CD14-positive monocyte (primary cell): ENCODE measurements around the gene INHBA. TPM values are rescaled to one million over a fixed set of nuclear protein-coding genes. Genes with fewer than 3 reads are reported as not detected.

Experiments used
- DNase-seq, 3 donors: peaks; one replicate each; pipeline ENCODE4 v3.0.0-alpha.2; 2011 to 2022
- H2AFZ ChIP-seq: 2 replicates; pipeline ENCODE4 v1.6.0; 2012; ENCODE audit warnings: mild to moderate bottlenecking, low read depth, low read length, inconsistent platforms; ENCODE audit not compliant: insufficient read depth, poor library complexity, severe bottlenecking
- H3K27ac ChIP-seq, 2 donors: 1 replicate in 1 of 2; 2 replicates in 1 of 2; pipeline ENCODE4 v1.5.1; 2012 to 2013; ENCODE audit warnings: low read length in 2 of 2, control low read depth in 1 of 2, inconsistent platforms in 1 of 2, low read depth in 1 of 2, mild to moderate bottlenecking in 1 of 2
- H3K27me3 ChIP-seq, 2 donors: one replicate each; pipeline versions ENCODE4 v1.6.0 to v1.6.1; 2011 to 2013; ENCODE audit warnings: low read length in 2 of 2; ENCODE audit not compliant: control insufficient read depth in 2 of 2, insufficient read depth in 2 of 2
- H3K36me3 ChIP-seq, 2 donors: replicated peaks in 1 of 2; 1 replicate in 1 of 2; 2 replicates in 1 of 2; pipeline versions ENCODE4 v1.5.1 to v1.6.1; 2012 to 2013; ENCODE audit warnings: low read length in 2 of 2, control low read depth in 1 of 2, inconsistent platforms in 1 of 2, mild to moderate bottlenecking in 1 of 2; ENCODE audit not compliant: insufficient read depth in 2 of 2, control insufficient read depth in 1 of 2
- H3K4me1 ChIP-seq, 2 donors: 1 replicate in 1 of 2; 2 replicates in 1 of 2; pipeline versions ENCODE4 v1.5.1 to v1.6.1; 2012 to 2013; ENCODE audit warnings: low read length in 2 of 2, control low read depth in 1 of 2, inconsistent platforms in 1 of 2, mild to moderate bottlenecking in 1 of 2, moderate library complexity in 1 of 2; ENCODE audit not compliant: insufficient read depth in 2 of 2, control insufficient read depth in 1 of 2
- H3K4me2 ChIP-seq: replicated peaks from 2 replicates; pipeline ENCODE3; 2012; ENCODE audit warnings: low read length, moderate library complexity, mild to moderate bottlenecking; ENCODE audit not compliant: poor library complexity, severe bottlenecking; ENCODE audit errors: extremely low read depth
- H3K4me3 ChIP-seq, 3 experiments: fragments of 200-600 bp in 1 of 3; sonication (generic) in 1 of 3; replicated peaks in 1 of 3; 1 replicate in 2 of 3; 2 replicates in 1 of 3; pipeline ENCODE4 v1.5.1; 2011 to 2013; ENCODE audit warnings: low read length in 3 of 3, mild to moderate bottlenecking in 3 of 3, control low read depth in 2 of 3, low read depth in 2 of 3, inconsistent platforms in 1 of 3, moderate library complexity in 1 of 3
- H3K79me2 ChIP-seq: 2 replicates; pipeline ENCODE4 v1.6.0; 2012; ENCODE audit warnings: mild to moderate bottlenecking, control low read depth, inconsistent platforms, low read length, moderate library complexity; ENCODE audit not compliant: insufficient read depth
- H3K9ac ChIP-seq: 2 replicates; pipeline ENCODE4 v1.6.0; 2017; ENCODE audit warnings: low read length, mild to moderate bottlenecking; ENCODE audit not compliant: insufficient read depth, poor library complexity, severe bottlenecking
- H3K9me3 ChIP-seq, 2 donors: replicated peaks in 1 of 2; 1 replicate in 1 of 2; 2 replicates in 1 of 2; pipeline versions ENCODE4 v1.5.1 to v1.6.1; 2012 to 2013; ENCODE audit warnings: low read length in 2 of 2, control low read depth in 1 of 2; ENCODE audit not compliant: control insufficient read depth in 1 of 2, insufficient read depth in 1 of 2
- H4K20me1 ChIP-seq: 2 replicates; pipeline ENCODE4 v1.6.0; 2012; ENCODE audit warnings: mild to moderate bottlenecking, low read length, control low read depth, moderate library complexity; ENCODE audit not compliant: insufficient read depth
- H3K27ac Mint-ChIP-seq, 7 donors: one replicate each; pipeline ENCODE4 v1.8.0; 2020; ENCODE audit warnings: mild to moderate bottlenecking in 7 of 7, mixed read lengths in 7 of 7, moderate library complexity in 6 of 7, inconsistent platforms in 2 of 7
- H3K27me3 Mint-ChIP-seq, 3 donors: one replicate each; pipeline ENCODE4 v1.8.0; 2021 to 2022; ENCODE audit warnings: low read depth in 3 of 3, mild to moderate bottlenecking in 3 of 3, mixed read lengths in 3 of 3, moderate library complexity in 3 of 3, inconsistent platforms in 1 of 3
- H3K36me3 Mint-ChIP-seq, 2 donors: one replicate each; pipeline ENCODE4 v1.8.0; 2020; ENCODE audit warnings: mixed read lengths in 2 of 2, inconsistent platforms in 1 of 2, mild to moderate bottlenecking in 1 of 2
- H3K4me1 Mint-ChIP-seq: one replicate; pipeline ENCODE4 v1.8.0; 2020; ENCODE audit warnings: mild to moderate bottlenecking, mixed read lengths
- H3K4me3 Mint-ChIP-seq, 2 donors: one replicate each; pipeline ENCODE4 v1.8.0; 2020; ENCODE audit warnings: mild to moderate bottlenecking in 2 of 2, mixed read lengths in 2 of 2, moderate library complexity in 1 of 2
- H3K9me3 Mint-ChIP-seq, 7 donors: one replicate each; pipeline ENCODE4 v1.8.0; 2020 to 2022; ENCODE audit warnings: mixed read lengths in 7 of 7, mild to moderate bottlenecking in 6 of 7, moderate library complexity in 6 of 7, inconsistent platforms in 2 of 7
- CTCF ChIP-seq: fragments of 200-600 bp; IDR thresholded peaks from one replicate; pipeline ENCODE4 v1.8.0; 2022; ENCODE audit warnings: antibody characterized with exemption, mild to moderate bottlenecking
- WGBS: methylation state at CpG from one replicate; pipeline ENCODE4 v1.1.5; 2013; ENCODE audit warnings: missing lambda C conversion rate; ENCODE audit not compliant: insufficient coverage; 5-methylcytosine and 5-hydroxymethylcytosine counted together
- intact Hi-C, 2 donors: fragments of 100-400 bp; cut with micrococcal nuclease; formaldehyde crosslinking; loops; one replicate each; pipeline versions ENCODE4 v1.15.0 to v1.15.1; 2023
- polyA plus RNA-seq, 3 donors: library from polyadenylated mRNA; depleted of rRNA in 1 of 3; unstranded in 2 of 3; stranded (reverse) in 1 of 3; fragments of 300-500 nt in 2 of 3; fragments of >200 nt in 1 of 3; fragmentation: Illumina TruSeq in 2 of 3; gene quantifications; 1 replicate in 2 of 3; 2 replicates in 1 of 3; pipeline ENCODE4 v1.2.3, GENCODE V29; 2012 to 2021

The INHBA gene
- polyA plus RNA-seq, 3 donors = 0.08 to 0.24 (median 0.09) TPM

DNA sequence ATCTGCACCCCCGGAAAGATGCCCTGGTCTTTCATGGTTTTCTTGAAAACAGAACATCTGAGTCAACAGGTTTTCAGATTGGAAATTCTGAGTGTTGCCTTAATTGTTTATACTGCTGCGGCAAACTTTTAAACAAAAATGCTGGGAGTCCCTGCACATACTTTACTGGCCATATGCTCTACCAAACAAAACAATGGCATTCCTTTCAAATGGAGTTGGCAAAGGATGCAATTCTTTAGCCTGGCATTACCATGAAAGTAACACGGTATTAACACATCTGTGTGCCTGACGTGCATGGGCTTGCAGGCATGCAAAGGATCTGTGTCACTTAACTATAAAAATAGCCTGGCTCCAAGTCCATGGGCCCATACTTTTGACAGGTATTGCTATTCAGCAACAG lies 4.2 kb downstream of the INHBA start:
- peak overlapping the region in 1 of 2 donors; percentile 13 for H3K4me3 Mint-ChIP-seq
- DNase-seq = no peak
- H3K9me3 Mint-ChIP-seq = peaks cover 0 to 3% (median 0%) of the 10 kb centered on the region in 7 donors
- H2AFZ ChIP-seq = no peak overlapping the region
- H3K9ac ChIP-seq = no peak overlapping the region
- no peak overlapping the region for H3K4me2 ChIP-seq
- H3K4me1 ChIP-seq = peaks cover 15 to 19% of the 10 kb centered on the region in 2 donors
- H4K20me1 ChIP-seq = no peaks in the 10 kb centered on the region
- H3K4me1 Mint-ChIP-seq = peaks cover 25% of the 10 kb centered on the region
- H3K79me2 ChIP-seq = no peaks in the 10 kb centered on the region
- H3K36me3 ChIP-seq = no peaks in the 10 kb centered on the region
- no peak for TF ChIP-seq CTCF
- peaks cover 21 to 36% (median 24%) of the 10 kb centered on the region in 3 donors for H3K27me3 Mint-ChIP-seq
- intact Hi-C loops = no loop called here
- H3K9me3 ChIP-seq = no peaks in the 10 kb centered on the region
- H3K27me3 ChIP-seq = peaks cover 8 to 17% of the 10 kb centered on the region in 2 donors
- H3K36me3 Mint-ChIP-seq = peaks cover 0 to 1% of the 10 kb centered on the region in 2 donors
- no peak overlapping the region for H3K4me3 ChIP-seq
- H3K27ac Mint-ChIP-seq = no peak overlapping the region
- no peak overlapping the region for H3K27ac ChIP-seq
- 97% methylated on average over 4 of the region's 4 CpGs for WGBS

DNA sequence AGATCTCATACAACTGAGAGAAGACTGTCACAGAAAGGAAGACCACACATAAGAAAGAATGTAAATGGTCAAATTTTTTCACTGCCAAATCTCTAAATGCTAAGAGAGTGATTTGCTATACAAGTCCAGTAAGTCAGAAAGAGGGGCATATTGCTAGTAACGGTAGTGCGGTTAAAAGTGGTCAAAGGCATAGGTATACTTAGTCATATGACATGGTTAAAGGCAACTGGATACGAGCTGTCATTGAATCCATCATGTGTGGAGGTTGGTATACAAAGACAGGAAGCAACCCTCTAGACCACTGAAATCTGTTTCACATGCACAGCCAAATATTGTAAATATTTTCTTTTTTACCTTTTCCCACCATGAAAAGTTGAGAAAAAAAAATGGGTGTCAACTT lies 4.8 kb downstream of the INHBA start:
- Histone ChIP-seq H3K79me2 (no peaks in the 10 kb centered on the region), H3K9me3 (no peaks in the 10 kb centered on the region), H3K27me3 (peaks cover 8 to 17% of the 10 kb centered on the region in 2 donors), H3K4me1 (peaks cover 20 to 24% of the 10 kb centered on the region in 2 donors), H3K4me2 (no peak overlapping the region), H4K20me1 (no peaks in the 10 kb centered on the region), H3K36me3 (no peaks in the 10 kb centered on the region), H2AFZ (no peak overlapping the region), H3K9ac (no peak overlapping the region), H3K27ac (no peak overlapping the region), H3K4me3 (no peak overlapping the region)
- Mint-ChIP-seq H3K9me3 (peaks cover 0 to 3% (median 0%) of the 10 kb centered on the region in 7 donors), H3K27me3 (peaks cover 21 to 36% (median 24%) of the 10 kb centered on the region in 3 donors), H3K4me1 (peaks cover 31% of the 10 kb centered on the region), H3K4me3 (no peak overlapping the region), H3K27ac (no peak overlapping the region), H3K36me3 (peaks cover 0 to 1% of the 10 kb centered on the region in 2 donors)
- WGBS = no CpG with 5 or more reads among the region's 3 CpGs
- no peak for DNase-seq
- intact Hi-C loops = no loop called here
- no peak for TF ChIP-seq CTCF
